NCI-H2227 (cell line): ENCODE data around the gene NABP2.

Source experiments
- DNase-seq: peaks from one replicate; lab custom pipeline; 2025; ENCODE audit not compliant: unreplicated experiment; lab: John Stamatoyannopoulos, UW

Gene NABP2

GRCh38 chr12:56212361-56212760 lies 11.8 kb upstream of the NABP2 start:
- DNase-seq: no peak

- DNase-seq: no peak
These were observed 10.3 kb upstream of the NABP2 start for GRCh38 chr12:56213878-56214277.

GRCh38 chr12:56216461-56216860 lies 7.7 kb upstream of the NABP2 start:
- no peak for DNase-seq

- no peak for DNase-seq
These were observed 4.3 kb upstream of the NABP2 start for GRCh38 chr12:56219840-56220239.

- no peak for DNase-seq
These were observed 3.4 kb upstream of the NABP2 start for GRCh38 chr12:56220611-56221231.

- DNase-seq: peak; percentile 34
These were observed 2.8 kb upstream of the NABP2 start for GRCh38 chr12:56221232-56221756.

- DNase-seq: peak; percentile 94
These were observed 2.2 kb upstream of the NABP2 start, which contains the start of gene RNF41 for GRCh38 chr12:56221757-56222530. TSS of gene RNF41 (minus strand) at chr12:56221922. CDS start at chr12:56214047, 7,875 bp downstream.

GRCh38 chr12:56222531-56222895 lies 1.6 kb upstream of the NABP2 start:
- DNase-seq: no peak

- no peak for DNase-seq
These were observed 506 bp upstream of the NABP2 start for GRCh38 chr12:56223571-56224101.

GRCh38 chr12:56224954-56225353 lies 812 bp downstream of the NABP2 start:
- no peak for DNase-seq

- no peak for DNase-seq
These were observed 4.9 kb downstream of the NABP2 start for GRCh38 chr12:56229082-56229481.

GRCh38 chr12:56229916-56230431 lies 5.8 kb downstream of the NABP2 start, which contains the start of gene SLC39A5:
TSS of gene SLC39A5 (plus strand) at chr12:56230051. CDS start at chr12:56231275, 1,224 bp downstream.
- no peak for DNase-seq

GRCh38 chr12:56230432-56231183 lies 6.5 kb downstream of the NABP2 start:
- no peak for DNase-seq

- no peak for DNase-seq
These were observed 7.0 kb downstream of the NABP2 start for GRCh38 chr12:56231184-56231582.

- DNase-seq: no peak
These were observed 10.7 kb downstream of the NABP2 start for GRCh38 chr12:56234746-56235436.

- no peak for DNase-seq
These were observed 11.9 kb downstream of the NABP2 start for GRCh38 chr12:56236091-56236490.

- DNase-seq: no peak
These were observed 12.8 kb downstream of the NABP2 start for GRCh38 chr12:56236985-56237384.

GRCh38 chr12:56237552-56237951 lies 13.4 kb downstream of the NABP2 start:
- DNase-seq: no peak

- no peak for DNase-seq
These were observed 17.5 kb downstream of the NABP2 start for GRCh38 chr12:56241424-56242303.
